HEK293T (cell line): Measurements from ENCODE around the gene TBC1D10A.

ENCODE experiments used
- BHLHE40 ChIP-seq: fragments of 450-650 bp; IDR thresholded peaks from 2 replicates; pipeline ENCODE4 v1.6.1; 2016; ENCODE audit warnings: mild to moderate bottlenecking, moderate library complexity, borderline replicate concordance
- L3MBTL2 ChIP-seq: fragments of 450-650 bp; conservative IDR thresholded peaks from 2 replicates; pipeline ENCODE4 v1.6.1; 2016; ENCODE audit warnings: mild to moderate bottlenecking
- TARDBP ChIP-seq: fragments of 450-650 bp; IDR thresholded peaks from 2 replicates; pipeline ENCODE4 v1.6.1; 2016
- ZNF384 ChIP-seq: fragments of 450-650 bp; IDR thresholded peaks from 2 replicates; pipeline ENCODE4 v1.6.1; 2016

GRCh38 chr22:30315962-30316576, 10.7 kb downstream of the TBC1D10A start:
- TF ChIP-seq BHLHE40 (no peak), TARDBP (no peak), L3MBTL2 (no peak), ZNF384 (no peak)
